ENCODE results near the gene LRMDA.
"Not testable (repeated sequence)": the region's sequence is repeated elsewhere in the genome, so short reads cannot be mapped to it uniquely, and the experiment has no call there.

Gene LRMDA

GRCh38 chr10:75722609-75723008 is 291.2 kb downstream of the LRMDA start:
- no peak for DNase-seq

- DNase-seq, result no peak
Measured at GRCh38 chr10:75723319-75723980, 292.0 kb downstream of the LRMDA start.

- no peak for DNase-seq
Measured at GRCh38 chr10:75724047-75724446, 292.6 kb downstream of the LRMDA start.

- DNase-seq, result no peak
Measured at GRCh38 chr10:75726522-75727483, 295.4 kb downstream of the LRMDA start.

- no peak for DNase-seq
Measured at GRCh38 chr10:75730847-75731246, 299.4 kb downstream of the LRMDA start.

- DNase-seq, result no peak
Measured at GRCh38 chr10:75733135-75733890, 301.9 kb downstream of the LRMDA start.

GRCh38 chr10:75736151-75736640 is 304.8 kb downstream of the LRMDA start:
- no peak for DNase-seq

GRCh38 chr10:75736889-75737579 is 305.6 kb downstream of the LRMDA start:
- DNase-seq, result no peak

- no peak for DNase-seq
Measured at GRCh38 chr10:75737580-75737949, 306.1 kb downstream of the LRMDA start.

GRCh38 chr10:75738924-75739323 is 307.5 kb downstream of the LRMDA start:
- no peak for DNase-seq

GRCh38 chr10:75739414-75740143 is 308.2 kb downstream of the LRMDA start:
- DNase-seq, result no peak

- no peak for DNase-seq
Measured at GRCh38 chr10:75740541-75740940, 309.1 kb downstream of the LRMDA start.

GRCh38 chr10:75742355-75742754 is 310.9 kb downstream of the LRMDA start:
- DNase-seq, result no peak

- DNase-seq, result no peak
Measured at GRCh38 chr10:75743291-75743778, 311.9 kb downstream of the LRMDA start.

GRCh38 chr10:75744261-75744660 is 312.8 kb downstream of the LRMDA start:
- DNase-seq, result no peak

GRCh38 chr10:75746356-75746755 is 314.9 kb downstream of the LRMDA start:
- no peak for DNase-seq

GRCh38 chr10:75750093-75750875 is 318.9 kb downstream of the LRMDA start:
- DNase-seq, result not testable (repeated sequence)

GRCh38 chr10:75751232-75751631 is 319.8 kb downstream of the LRMDA start:
- DNase-seq, result no peak

- no peak for DNase-seq
Measured at GRCh38 chr10:75753621-75754020, 322.2 kb downstream of the LRMDA start.

- no peak for DNase-seq
Measured at GRCh38 chr10:75754096-75754831, 322.8 kb downstream of the LRMDA start.
